PC-9 (cell line): ENCODE measurements around the gene U2SURP. TPM values are rescaled to one million over a fixed set of nuclear protein-coding genes. Genes with fewer than 3 reads are reported as not detected.

Experiments used
- BruUV-seq: library from RNA; stranded (reverse); fragments of 400-500 nt; replicated peaks from 2 replicates; lab custom pipeline; 2021; lab: Mats Ljungman, UMichigan
- CTCF ChIA-PET: fragments of 300-600 bp; sonication (Branson Sonifier 250); formaldehyde crosslinking; loops from one replicate; lab custom pipeline; 2022; ENCODE audit warnings: antibody characterized with exemption; lab: Charles Lee
- POLR2A ChIA-PET: fragments of 300-600 bp; sonication (Branson Sonifier 250); formaldehyde crosslinking; loops from one replicate; lab custom pipeline; 2022; ENCODE audit warnings: antibody characterized with exemption; ENCODE audit not compliant: unreplicated experiment; lab: Charles Lee
- DNase-seq, 2 experiments: peaks; one replicate each; pipeline versions ENCODE4 v3.0.0 to v3.0.0-alpha.2; 2015 to 2022; ENCODE audit warnings: mixed read lengths in 1 of 2
- H2AFZ ChIP-seq: fragments of 200-600 bp; sonication (generic); 2 replicates; pipeline ENCODE4 v1.8.1; 2017; ENCODE audit warnings: antibody characterized with exemption
- H3F3A ChIP-seq: fragments of 200-600 bp; sonication (generic); 2 replicates; pipeline ENCODE4 v1.8.1; 2017; ENCODE audit warnings: antibody characterized with exemption, mild to moderate bottlenecking, low read depth; ENCODE audit not compliant: insufficient read depth
- H3K27ac ChIP-seq: fragments of 200-600 bp; sonication (generic); 2 replicates; pipeline ENCODE4 v1.6.1; 2016; ENCODE audit warnings: mixed run types
- H3K27me3 ChIP-seq: fragments of 200-600 bp; sonication (generic); 2 replicates; pipeline ENCODE4 v1.6.1; 2016; ENCODE audit warnings: low read depth, mixed run types; ENCODE audit not compliant: insufficient read depth
- H3K36me3 ChIP-seq: fragments of 200-600 bp; sonication (generic); 2 replicates; pipeline ENCODE4 v1.6.1; 2016; ENCODE audit warnings: low read depth, mixed run types
- H3K4me1 ChIP-seq: fragments of 200-600 bp; sonication (generic); replicated peaks from 2 replicates; pipeline ENCODE4 v1.6.1; 2016; ENCODE audit warnings: mixed run types; ENCODE audit not compliant: insufficient read depth
- H3K4me2 ChIP-seq: fragments of 200-600 bp; sonication (generic); 2 replicates; pipeline ENCODE4 v1.6.1; 2017; ENCODE audit warnings: mixed run types
- H3K4me3 ChIP-seq: fragments of 200-600 bp; sonication (generic); 2 replicates; pipeline ENCODE4 v1.6.1; 2016; ENCODE audit warnings: mixed run types
- H3K79me2 ChIP-seq: fragments of 200-600 bp; sonication (generic); 2 replicates; pipeline ENCODE4 v1.6.1; 2017; ENCODE audit warnings: low read depth, mixed run types
- H3K9me2 ChIP-seq: fragments of 200-600 bp; sonication (generic); 2 replicates; pipeline ENCODE4 v1.8.1; 2017; ENCODE audit warnings: mild to moderate bottlenecking; ENCODE audit not compliant: insufficient read depth
- H3K9me3 ChIP-seq: fragments of 200-600 bp; sonication (generic); 2 replicates; pipeline ENCODE4 v1.8.1; 2016; ENCODE audit warnings: low read depth; ENCODE audit not compliant: insufficient read depth
- H4K20me1 ChIP-seq: fragments of 200-600 bp; sonication (generic); 2 replicates; pipeline ENCODE4 v1.8.1; 2017; ENCODE audit not compliant: insufficient read depth
- EZH2 ChIP-seq: fragments of 200-600 bp; sonication (generic); IDR thresholded peaks from 2 replicates; pipeline ENCODE4 v1.8.0; 2017; ENCODE audit warnings: antibody characterized with exemption, low read depth
- intact Hi-C: fragments of 100-400 bp; cut with micrococcal nuclease; formaldehyde crosslinking; loops from one replicate; pipeline ENCODE4 v1.10.0; 2022; ENCODE audit not compliant: unreplicated experiment
- total RNA-seq: library from RNA; stranded (reverse); gene quantifications from 2 replicates; pipeline ENCODE4 v1.2.3, GENCODE V29; 2021
- TF ChIP-seq, protein P1 (sequence below): fragments of 200-600 bp; sonication (generic); conservative IDR thresholded peaks from 2 replicates; pipeline ENCODE4 v1.6.1; 2017; ENCODE audit warnings: mixed run types, antibody characterized with exemption, mild to moderate bottlenecking, moderate library complexity

Gene U2SURP
- total RNA-seq, 1 experiment from 2014 or later = 126 TPM

- H4K20me1 ChIP-seq = no peaks in the 10 kb centered on the region
- ChIA-PET POLR2A (no interaction called here), CTCF (no interaction called here)
- H3K9me2 ChIP-seq = no peaks in the 10 kb centered on the region
- no peak overlapping the region for H3K4me3 ChIP-seq
- no peak overlapping the region for H3K4me2 ChIP-seq
- intact Hi-C loops = no loop called here
- TF ChIP-seq EZH2 = no peak
- TF ChIP-seq, protein P1, sequence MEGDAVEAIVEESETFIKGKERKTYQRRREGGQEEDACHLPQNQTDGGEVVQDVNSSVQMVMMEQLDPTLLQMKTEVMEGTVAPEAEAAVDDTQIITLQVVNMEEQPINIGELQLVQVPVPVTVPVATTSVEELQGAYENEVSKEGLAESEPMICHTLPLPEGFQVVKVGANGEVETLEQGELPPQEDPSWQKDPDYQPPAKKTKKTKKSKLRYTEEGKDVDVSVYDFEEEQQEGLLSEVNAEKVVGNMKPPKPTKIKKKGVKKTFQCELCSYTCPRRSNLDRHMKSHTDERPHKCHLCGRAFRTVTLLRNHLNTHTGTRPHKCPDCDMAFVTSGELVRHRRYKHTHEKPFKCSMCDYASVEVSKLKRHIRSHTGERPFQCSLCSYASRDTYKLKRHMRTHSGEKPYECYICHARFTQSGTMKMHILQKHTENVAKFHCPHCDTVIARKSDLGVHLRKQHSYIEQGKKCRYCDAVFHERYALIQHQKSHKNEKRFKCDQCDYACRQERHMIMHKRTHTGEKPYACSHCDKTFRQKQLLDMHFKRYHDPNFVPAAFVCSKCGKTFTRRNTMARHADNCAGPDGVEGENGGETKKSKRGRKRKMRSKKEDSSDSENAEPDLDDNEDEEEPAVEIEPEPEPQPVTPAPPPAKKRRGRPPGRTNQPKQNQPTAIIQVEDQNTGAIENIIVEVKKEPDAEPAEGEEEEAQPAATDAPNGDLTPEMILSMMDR = no peak
- no peaks in the 10 kb centered on the region for H3K9me3 ChIP-seq
- no peaks in the 10 kb centered on the region for H3K36me3 ChIP-seq
- H3K27me3 ChIP-seq = peaks cover 12% of the 10 kb centered on the region; the same call in 1 of the 2 replicates
- no peak for DNase-seq
- no peaks in the 10 kb centered on the region for H3F3A ChIP-seq
- H3K79me2 ChIP-seq = no peaks in the 10 kb centered on the region
- BruUV-seq = no TSS peak
- H3K27ac ChIP-seq = no peak overlapping the region
- H2AFZ ChIP-seq = no peak overlapping the region
- H3K4me1 ChIP-seq = no peaks in the 10 kb centered on the region
Observed at GRCh38 chr3:143100451-143100850, 99.1 kb downstream of the U2SURP start.

- Histone ChIP-seq H3K36me3 (no peaks in the 10 kb centered on the region), H3K79me2 (no peaks in the 10 kb centered on the region)
Observed at GRCh38 chr3:143101792-143102381, 100.5 kb downstream of the U2SURP start.

GRCh38 chr3:143103652-143104051 is 102.3 kb downstream of the U2SURP start:
- intact Hi-C loops = no loop called here
- no peaks in the 10 kb centered on the region for H4K20me1 ChIP-seq
- ChIA-PET CTCF (no interaction called here), POLR2A (no interaction called here)
- H3K9me2 ChIP-seq = no peaks in the 10 kb centered on the region
- BruUV-seq = no TSS peak
- DNase-seq = no peak
- TF ChIP-seq, protein P1 = no peak
- H3K4me1 ChIP-seq = no peaks in the 10 kb centered on the region
- H3K4me2 ChIP-seq = no peak overlapping the region
- no peaks in the 10 kb centered on the region for H3F3A ChIP-seq
- no peak overlapping the region for H2AFZ ChIP-seq
- H3K79me2 ChIP-seq = no peaks in the 10 kb centered on the region
- no peaks in the 10 kb centered on the region for H3K9me3 ChIP-seq
- H3K27ac ChIP-seq = no peak overlapping the region
- peaks cover 8% of the 10 kb centered on the region; the same call in 1 of the 2 replicates for H3K27me3 ChIP-seq
- no peaks in the 10 kb centered on the region for H3K36me3 ChIP-seq
- no peak overlapping the region for H3K4me3 ChIP-seq

More at GRCh38 chr3:143101792-143102381, 100.5 kb downstream of the U2SURP start:
- ChIA-PET POLR2A (no interaction called here), CTCF (no interaction called here)
- no peak overlapping the region for H3K27ac ChIP-seq
- H4K20me1 ChIP-seq = no peaks in the 10 kb centered on the region
- H2AFZ ChIP-seq = no peak overlapping the region
- H3K4me1 ChIP-seq = no peaks in the 10 kb centered on the region
- intact Hi-C loops = no loop called here
- no peak for DNase-seq
- H3K9me3 ChIP-seq = no peaks in the 10 kb centered on the region
- no peaks in the 10 kb centered on the region for H3K9me2 ChIP-seq
- no peak overlapping the region for H3K4me2 ChIP-seq
- H3F3A ChIP-seq = no peaks in the 10 kb centered on the region
- H3K4me3 ChIP-seq = no peak overlapping the region
- H3K27me3 ChIP-seq = peaks cover 13% of the 10 kb centered on the region; the same call in 1 of the 2 replicates
- TF ChIP-seq, protein P1 = no peak
- TF ChIP-seq EZH2 = no peak
- BruUV-seq = no TSS peak
